HEK293T (cell line): ENCODE measurements around the gene SPACA9.

ENCODE experiments used
- BHLHE40 ChIP-seq: fragments of 450-650 bp; IDR thresholded peaks from 2 replicates; pipeline ENCODE4 v1.6.1; 2016; ENCODE audit warnings: mild to moderate bottlenecking, moderate library complexity, borderline replicate concordance
- ELF4 ChIP-seq: fragments of 450-650 bp; IDR thresholded peaks from 2 replicates; pipeline ENCODE4 v1.6.1; 2017; ENCODE audit warnings: antibody characterized with exemption
- FOXA1 ChIP-seq: fragments of 450-650 bp; IDR thresholded peaks from 2 replicates; pipeline ENCODE4 v1.6.1; 2016; ENCODE audit warnings: mild to moderate bottlenecking
- FOXK2 ChIP-seq: fragments of 450-650 bp; IDR thresholded peaks from 2 replicates; pipeline ENCODE4 v1.6.1; 2016; ENCODE audit warnings: mild to moderate bottlenecking
- FOXM1 ChIP-seq: fragments of 450-650 bp; IDR thresholded peaks from 2 replicates; pipeline ENCODE4 v1.6.1; 2017; ENCODE audit warnings: mild to moderate bottlenecking, borderline replicate concordance
- LEF1 ChIP-seq: fragments of 450-650 bp; IDR thresholded peaks from 2 replicates; pipeline ENCODE4 v1.6.1; 2017; ENCODE audit warnings: mild to moderate bottlenecking, borderline replicate concordance
- NFRKB ChIP-seq: fragments of 450-650 bp; IDR thresholded peaks from 2 replicates; pipeline ENCODE4 v1.6.1; 2016; ENCODE audit warnings: mild to moderate bottlenecking, moderate library complexity
- PKNOX1 ChIP-seq: fragments of 450-650 bp; IDR thresholded peaks from 2 replicates; pipeline ENCODE4 v1.6.1; 2016
- SP1 ChIP-seq: fragments of 450-650 bp; IDR thresholded peaks from 2 replicates; pipeline ENCODE4 v1.6.1; 2017
- SUZ12 ChIP-seq: fragments of 450-650 bp; IDR thresholded peaks from 2 replicates; pipeline ENCODE4 v1.6.1; 2016; ENCODE audit warnings: mild to moderate bottlenecking

- TF ChIP-seq SP1, result no peak
- no peak for TF ChIP-seq NFRKB
- TF ChIP-seq SUZ12, result no peak
- no peak for TF ChIP-seq FOXK2
- TF ChIP-seq PKNOX1, result no peak
- TF ChIP-seq ELF4, result no peak
- no peak for TF ChIP-seq FOXM1
- no peak for TF ChIP-seq LEF1
- no peak for TF ChIP-seq BHLHE40
- no peak for TF ChIP-seq FOXA1
Measured at GRCh38 chr9:132901858-132902831, 23.4 kb downstream of the SPACA9 start.
